Measurements from ENCODE around the gene CDKN1C.

The CDKN1C gene

DNA sequence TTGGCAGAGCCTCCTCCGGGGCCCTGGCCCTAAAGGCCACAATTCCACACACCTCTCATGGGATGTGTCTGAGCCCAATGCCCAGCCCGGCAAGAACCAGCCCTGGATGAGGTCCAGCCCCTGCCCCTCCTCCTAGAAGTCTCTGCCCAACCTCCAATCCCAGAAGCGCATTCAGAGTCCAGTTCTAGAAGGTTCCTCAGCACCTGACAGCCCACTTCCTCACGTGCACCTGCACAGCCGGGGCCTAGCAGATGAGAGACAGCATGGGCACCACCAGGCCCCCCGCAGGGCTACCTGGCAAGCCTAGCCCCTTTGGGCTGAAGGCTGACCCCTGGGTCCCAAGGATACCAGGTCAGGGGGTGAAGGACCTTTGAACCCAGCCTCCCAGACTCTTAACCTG lies 11.5 kb upstream of the CDKN1C start:
- H2BK120ac ChIP-seq (ENCODE audit: insufficient read depth, low read length, poor library complexity) = no peak overlapping the region
- no CpG with 5 or more reads among the region's 6 CpGs for WGBS (ENCODE audit: extremely low coverage, insufficient coverage, insufficient read length)
- no peak overlapping the region for H3K23ac ChIP-seq (ENCODE audit: low read length)

DNA sequence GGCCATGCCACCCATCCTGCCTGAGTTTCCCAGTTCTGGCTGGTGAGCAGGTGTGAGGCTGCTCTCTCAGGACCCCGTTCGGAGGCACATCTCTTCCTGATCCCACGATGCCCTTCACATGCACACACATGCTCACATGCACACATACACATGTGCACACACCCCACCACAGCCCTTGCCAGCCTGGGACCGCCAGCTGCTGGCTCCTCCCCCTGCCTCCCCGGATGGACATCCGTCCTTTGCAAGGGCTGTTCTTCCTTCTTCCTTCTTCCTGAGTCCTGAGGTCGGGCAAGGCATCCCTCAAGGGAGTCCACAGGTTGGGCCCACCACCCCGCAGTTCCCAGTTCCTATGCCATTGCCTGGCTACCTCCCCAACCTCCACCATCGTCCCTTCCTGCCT lies 10.5 kb upstream of the CDKN1C start:
- no peaks in the 10 kb centered on the region for H3K27me3 ChIP-seq (ENCODE audit: insufficient read depth, low read length)
- H2AK5ac ChIP-seq (ENCODE audit: low read length) = no peak overlapping the region
- DNase-seq = no peak
- no peak overlapping the region for H4K91ac ChIP-seq (ENCODE audit: low read depth, low read length)
- no peak overlapping the region for H2BK12ac ChIP-seq (ENCODE audit: low read length)
- H3K14ac ChIP-seq (ENCODE audit: low read length) = no peak overlapping the region
- no peak overlapping the region for H4K8ac ChIP-seq (ENCODE audit: low read depth, low read length)
- no peak overlapping the region for H3K23ac ChIP-seq (ENCODE audit: low read length)
- no peak overlapping the region for H3K27ac ChIP-seq (ENCODE audit: low read depth, low read length)
- H3K4me1 ChIP-seq (ENCODE audit: control insufficient read depth in 1 of 2, insufficient read depth in 2 of 2, low read length in 2 of 2) = peaks cover 20 to 24% of the 10 kb centered on the region in 2 experiments
- no peak overlapping the region for H3K4ac ChIP-seq (ENCODE audit: low read depth, low read length)
- no peak overlapping the region for H4K12ac ChIP-seq (ENCODE audit: low read depth, low read length)
- no peak overlapping the region for H2AFZ ChIP-seq (ENCODE audit: insufficient read depth, low read length, poor library complexity)
- no peak overlapping the region for H2BK120ac ChIP-seq (ENCODE audit: insufficient read depth, low read length, poor library complexity)
- H3K4me2 ChIP-seq (ENCODE audit: low read length) = no peak overlapping the region
- no peak overlapping the region for H3K18ac ChIP-seq (ENCODE audit: low read length)
- H3K9ac ChIP-seq (ENCODE audit: low read length) = no peak overlapping the region
- H3K36me3 ChIP-seq (ENCODE audit: control insufficient read depth in 1 of 2, insufficient read depth in 2 of 2, low read length in 2 of 2) = no peaks in the 10 kb centered on the region
- WGBS (ENCODE audit: extremely low coverage, insufficient coverage, insufficient read length) = no CpG with 5 or more reads among the region's 9 CpGs
- H3K79me2 ChIP-seq (ENCODE audit: control insufficient read depth, insufficient read depth, low read length, poor library complexity) = no peaks in the 10 kb centered on the region
- H2BK5ac ChIP-seq (ENCODE audit: low read depth, low read length, poor library complexity) = no peak overlapping the region
- peaks cover 9% of the 10 kb centered on the region for H3K79me1 ChIP-seq (ENCODE audit: low read length)
- H3K9me3 ChIP-seq (ENCODE audit: insufficient read depth, low read depth, low read length) = peaks cover 9% of the 10 kb centered on the region
- H3K4me3 ChIP-seq (ENCODE audit: low read depth, low read length) = no peak overlapping the region

More for the DNA sequence above, 11.5 kb upstream of the CDKN1C start:
- Histone ChIP-seq H2BK12ac (ENCODE audit: low read length) (no peak overlapping the region), H3K18ac (ENCODE audit: low read length) (no peak overlapping the region), H3K4ac (ENCODE audit: low read depth, low read length) (no peak overlapping the region), H3K27me3 (ENCODE audit: insufficient read depth, low read length) (no peaks in the 10 kb centered on the region), H3K9me3 (ENCODE audit: insufficient read depth, low read depth, low read length) (peaks cover 9% of the 10 kb centered on the region), H3K27ac (ENCODE audit: low read depth, low read length) (no peak overlapping the region), H3K9ac (ENCODE audit: low read length) (no peak overlapping the region), H4K8ac (ENCODE audit: low read depth, low read length) (no peak overlapping the region), H4K12ac (ENCODE audit: low read depth, low read length) (no peak overlapping the region), H3K79me1 (ENCODE audit: low read length) (peaks cover 8% of the 10 kb centered on the region), H3K4me2 (ENCODE audit: low read length) (no peak overlapping the region), H2BK5ac (ENCODE audit: low read depth, low read length, poor library complexity) (no peak overlapping the region), H2AK5ac (ENCODE audit: low read length) (no peak overlapping the region), H3K79me2 (ENCODE audit: control insufficient read depth, insufficient read depth, low read length, poor library complexity) (no peaks in the 10 kb centered on the region), H2AFZ (ENCODE audit: insufficient read depth, low read length, poor library complexity) (no peak overlapping the region), H3K4me1 (ENCODE audit: control insufficient read depth in 1 of 2, insufficient read depth in 2 of 2, low read length in 2 of 2) (peaks cover 21 to 22% of the 10 kb centered on the region in 2 experiments), H3K4me3 (ENCODE audit: low read depth, low read length) (no peak overlapping the region), H3K36me3 (ENCODE audit: control insufficient read depth in 1 of 2, insufficient read depth in 2 of 2, low read length in 2 of 2) (no peaks in the 10 kb centered on the region), H4K91ac (ENCODE audit: low read depth, low read length) (no peak overlapping the region), H3K14ac (ENCODE audit: low read length) (no peak overlapping the region)
- DNase-seq = no peak

DNA sequence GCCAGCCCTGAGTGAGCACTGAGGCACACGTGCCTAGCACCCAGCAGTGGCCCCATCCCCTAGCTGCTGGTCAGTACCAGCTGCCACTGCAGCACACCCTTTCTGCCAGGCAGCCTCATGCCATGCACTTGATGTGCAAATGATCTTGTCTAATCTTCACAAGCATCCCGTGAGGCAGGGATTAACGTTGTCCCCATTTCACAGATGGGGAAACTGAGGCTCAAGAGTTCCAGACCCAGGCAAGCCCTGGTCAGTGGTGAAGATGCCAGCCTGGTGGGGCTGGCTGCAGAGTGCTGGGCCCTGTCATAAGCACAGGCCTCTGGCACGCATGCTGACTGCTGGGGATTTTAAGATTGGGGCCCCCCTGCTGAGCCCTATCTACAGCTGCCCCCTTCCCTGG lies 8.4 kb upstream of the CDKN1C start:
- Histone ChIP-seq H3K9me3 (ENCODE audit: insufficient read depth, low read depth, low read length) (peaks cover 9% of the 10 kb centered on the region), H3K23ac (ENCODE audit: low read length) (no peak overlapping the region), H4K12ac (ENCODE audit: low read depth, low read length) (no peak overlapping the region), H3K36me3 (ENCODE audit: control insufficient read depth in 1 of 2, insufficient read depth in 2 of 2, low read length in 2 of 2) (no peaks in the 10 kb centered on the region), H2BK12ac (ENCODE audit: low read length) (no peak overlapping the region), H3K18ac (ENCODE audit: low read length) (no peak overlapping the region), H4K8ac (ENCODE audit: low read depth, low read length) (no peak overlapping the region), H3K27me3 (ENCODE audit: insufficient read depth, low read length) (no peaks in the 10 kb centered on the region), H3K4ac (ENCODE audit: low read depth, low read length) (no peak overlapping the region), H3K9ac (ENCODE audit: low read length) (no peak overlapping the region), H3K4me1 (ENCODE audit: control insufficient read depth in 1 of 2, insufficient read depth in 2 of 2, low read length in 2 of 2) (peaks cover 11 to 19% of the 10 kb centered on the region in 2 experiments), H3K27ac (ENCODE audit: low read depth, low read length) (no peak overlapping the region), H3K79me1 (ENCODE audit: low read length) (peaks cover 13% of the 10 kb centered on the region), H2BK120ac (ENCODE audit: insufficient read depth, low read length, poor library complexity) (no peak overlapping the region), H2AK5ac (ENCODE audit: low read length) (no peak overlapping the region), H2BK5ac (ENCODE audit: low read depth, low read length, poor library complexity) (no peak overlapping the region), H3K4me2 (ENCODE audit: low read length) (no peak overlapping the region), H2AFZ (ENCODE audit: insufficient read depth, low read length, poor library complexity) (no peak overlapping the region), H4K91ac (ENCODE audit: low read depth, low read length) (no peak overlapping the region), H3K79me2 (ENCODE audit: control insufficient read depth, insufficient read depth, low read length, poor library complexity) (no peaks in the 10 kb centered on the region), H3K4me3 (ENCODE audit: low read depth, low read length) (no peak overlapping the region), H3K14ac (ENCODE audit: low read length) (no peak overlapping the region)
- no peak for DNase-seq
- no CpG with 5 or more reads among the region's 4 CpGs for WGBS (ENCODE audit: extremely low coverage, insufficient coverage, insufficient read length)

DNA sequence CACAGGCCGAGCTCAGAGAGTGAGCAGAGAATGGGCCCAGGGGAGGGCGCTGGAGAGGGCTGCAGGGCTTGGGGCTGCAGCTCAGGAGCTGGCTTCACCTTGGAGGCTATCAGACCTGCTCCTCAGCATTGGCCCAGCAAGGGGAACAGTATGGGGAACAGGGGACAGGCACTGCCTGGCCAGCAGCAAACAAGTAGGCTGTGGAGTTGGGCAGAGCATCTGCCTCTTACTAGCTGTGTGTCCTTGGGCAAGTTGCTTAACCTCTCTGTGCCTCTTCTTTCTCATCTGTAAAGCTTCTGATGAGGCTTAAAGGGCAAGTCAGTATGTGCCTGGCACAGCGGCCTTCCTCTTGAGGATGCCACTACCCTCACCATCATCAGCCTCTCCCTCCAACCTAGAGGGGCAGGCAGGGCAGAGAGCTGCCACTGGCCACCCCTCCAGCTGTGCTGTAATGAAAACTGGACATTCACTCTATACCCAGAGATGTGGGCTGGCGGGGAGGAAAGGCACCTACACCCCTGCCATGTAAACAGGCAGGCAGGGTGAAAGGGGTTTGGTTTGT lies 7.5 kb upstream of the CDKN1C start:
- Histone ChIP-seq H3K23ac (ENCODE audit: low read length) (no peak overlapping the region), H3K4me1 (ENCODE audit: control insufficient read depth in 1 of 2, insufficient read depth in 2 of 2, low read length in 2 of 2) (peaks cover 5 to 12% of the 10 kb centered on the region in 2 experiments), H3K79me1 (ENCODE audit: low read length) (peaks cover 13% of the 10 kb centered on the region), H2BK12ac (ENCODE audit: low read length) (no peak overlapping the region), H3K27ac (ENCODE audit: low read depth, low read length) (no peak overlapping the region), H4K91ac (ENCODE audit: low read depth, low read length) (peak overlapping the region; percentile 70), H2BK120ac (ENCODE audit: insufficient read depth, low read length, poor library complexity) (no peak overlapping the region), H3K27me3 (ENCODE audit: insufficient read depth, low read length) (no peaks in the 10 kb centered on the region), H4K12ac (ENCODE audit: low read depth, low read length) (peak overlapping the region; percentile 51), H3K36me3 (ENCODE audit: control insufficient read depth in 1 of 2, insufficient read depth in 2 of 2, low read length in 2 of 2) (no peaks in the 10 kb centered on the region), H3K14ac (ENCODE audit: low read length) (no peak overlapping the region), H3K9ac (ENCODE audit: low read length) (peak overlapping the region; percentile 1), H2AFZ (ENCODE audit: insufficient read depth, low read length, poor library complexity) (peak overlapping the region; percentile 2), H3K4me2 (ENCODE audit: low read length) (peak overlapping the region; percentile 53), H3K18ac (ENCODE audit: low read length) (no peak overlapping the region), H3K79me2 (ENCODE audit: control insufficient read depth, insufficient read depth, low read length, poor library complexity) (no peaks in the 10 kb centered on the region), H2AK5ac (ENCODE audit: low read length) (no peak overlapping the region), H3K4ac (ENCODE audit: low read depth, low read length) (no peak overlapping the region), H4K8ac (ENCODE audit: low read depth, low read length) (peak overlapping the region; percentile 20), H3K4me3 (ENCODE audit: low read depth, low read length) (peak overlapping the region; percentile 56), H3K9me3 (ENCODE audit: insufficient read depth, low read depth, low read length) (peaks cover 9% of the 10 kb centered on the region), H2BK5ac (ENCODE audit: low read depth, low read length, poor library complexity) (no peak overlapping the region)
- DNase-seq = no peak
- WGBS (ENCODE audit: extremely low coverage, insufficient coverage, insufficient read length) = no CpG with 5 or more reads among the region's 4 CpGs
